OCI-LY7 (cell line): ENCODE measurements around the gene MTAP.

Experiments used
- EZH2phosphoT487 ChIP-seq: fragments of 200-600 bp; sonication (generic); IDR thresholded peaks from 2 replicates; pipeline ENCODE4 v1.6.1; 2018; ENCODE audit warnings: low read depth, borderline replicate concordance, mild to moderate bottlenecking, mixed run types, antibody characterized with exemption, low read length, moderate library complexity, mixed read lengths
- TF ChIP-seq, protein P1 (sequence below): fragments of 200-600 bp; sonication (generic); conservative IDR thresholded peaks from 2 replicates; pipeline ENCODE4 v1.5.1; 2014; ENCODE audit warnings: mild to moderate bottlenecking, antibody characterized with exemption, low read length, moderate library complexity, mixed read lengths

DNA sequence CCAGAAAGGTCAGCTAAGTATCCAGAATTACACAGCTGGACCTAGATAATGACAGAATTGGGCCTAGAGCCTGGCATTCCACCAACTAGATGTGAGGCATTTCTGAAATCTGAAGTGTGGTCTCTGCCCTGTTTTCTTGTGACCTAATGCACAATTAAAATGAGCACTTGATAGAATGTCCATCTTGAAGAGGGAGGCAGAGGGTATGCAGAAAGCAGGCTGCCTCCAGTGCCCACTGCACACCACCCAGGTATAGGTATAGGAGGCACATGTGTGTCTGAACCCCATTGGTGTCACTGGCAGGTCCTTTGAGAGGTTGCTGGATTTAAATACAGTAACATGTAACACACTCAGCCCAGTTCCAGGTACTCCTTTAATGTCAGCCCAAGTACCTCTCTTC lies 2.4 kb downstream of the MTAP start:
- TF ChIP-seq, protein P1, sequence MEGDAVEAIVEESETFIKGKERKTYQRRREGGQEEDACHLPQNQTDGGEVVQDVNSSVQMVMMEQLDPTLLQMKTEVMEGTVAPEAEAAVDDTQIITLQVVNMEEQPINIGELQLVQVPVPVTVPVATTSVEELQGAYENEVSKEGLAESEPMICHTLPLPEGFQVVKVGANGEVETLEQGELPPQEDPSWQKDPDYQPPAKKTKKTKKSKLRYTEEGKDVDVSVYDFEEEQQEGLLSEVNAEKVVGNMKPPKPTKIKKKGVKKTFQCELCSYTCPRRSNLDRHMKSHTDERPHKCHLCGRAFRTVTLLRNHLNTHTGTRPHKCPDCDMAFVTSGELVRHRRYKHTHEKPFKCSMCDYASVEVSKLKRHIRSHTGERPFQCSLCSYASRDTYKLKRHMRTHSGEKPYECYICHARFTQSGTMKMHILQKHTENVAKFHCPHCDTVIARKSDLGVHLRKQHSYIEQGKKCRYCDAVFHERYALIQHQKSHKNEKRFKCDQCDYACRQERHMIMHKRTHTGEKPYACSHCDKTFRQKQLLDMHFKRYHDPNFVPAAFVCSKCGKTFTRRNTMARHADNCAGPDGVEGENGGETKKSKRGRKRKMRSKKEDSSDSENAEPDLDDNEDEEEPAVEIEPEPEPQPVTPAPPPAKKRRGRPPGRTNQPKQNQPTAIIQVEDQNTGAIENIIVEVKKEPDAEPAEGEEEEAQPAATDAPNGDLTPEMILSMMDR, result no peak
- no peak for TF ChIP-seq EZH2phosphoT487
